Natural killer cell (primary cell): ENCODE data around the gene FEN1. TPM values are rescaled to one million over a fixed set of nuclear protein-coding genes. Genes with fewer than 3 reads are reported as not detected.
A peak's percentile ranks its signal among the peaks of the same experiment; 100 is the strongest.

ENCODE experiments used
- ATAC-seq, 3 donors: fragments of 150-1000 bp in 2 of 3; fragments of 200-7000 bp in 1 of 3; cut with Tn5 transposase; 1 replicate in 1 of 3; 2 replicates in 2 of 3; pipeline ENCODE4 v1.10.0; 2021; ENCODE audit warnings: mild to moderate bottlenecking in 2 of 3, moderate library complexity in 2 of 3
- DNase-seq, 2 donors: peaks; one replicate each; pipeline versions ENCODE4 v3.0.0 to v3.0.0-alpha.2; 2013 to 2021; ENCODE audit warnings: mixed read lengths in 1 of 2
- H3K27ac ChIP-seq: one replicate; pipeline ENCODE4 v1.5.1; 2013; ENCODE audit warnings: mild to moderate bottlenecking, low read length
- H3K27me3 ChIP-seq: one replicate; pipeline ENCODE4 v1.6.1; 2013; ENCODE audit warnings: low read length; ENCODE audit not compliant: control insufficient read depth, insufficient read depth
- H3K36me3 ChIP-seq: one replicate; pipeline ENCODE4 v1.6.1; 2013; ENCODE audit warnings: low read length; ENCODE audit not compliant: control insufficient read depth, insufficient read depth
- H3K4me1 ChIP-seq: one replicate; pipeline ENCODE4 v1.6.1; 2013; ENCODE audit warnings: low read length; ENCODE audit not compliant: control insufficient read depth, insufficient read depth
- H3K4me3 ChIP-seq: one replicate; pipeline ENCODE4 v1.5.1; 2013; ENCODE audit warnings: low read length
- H3K9me3 ChIP-seq: one replicate; pipeline ENCODE4 v1.6.1; 2013; ENCODE audit warnings: low read length; ENCODE audit not compliant: control insufficient read depth, insufficient read depth
- H3K27ac Mint-ChIP-seq, 2 donors: one replicate each; pipeline ENCODE4 v1.8.0; 2022; ENCODE audit warnings: mild to moderate bottlenecking in 2 of 2, mixed read lengths in 2 of 2, moderate library complexity in 1 of 2
- H3K27me3 Mint-ChIP-seq, 2 donors: one replicate each; pipeline ENCODE4 v1.8.0; 2022; ENCODE audit warnings: low read depth in 2 of 2, mixed read lengths in 2 of 2
- H3K36me3 Mint-ChIP-seq: one replicate; pipeline ENCODE4 v1.8.0; 2022; ENCODE audit warnings: mixed read lengths
- H3K4me1 Mint-ChIP-seq, 2 donors: one replicate each; pipeline ENCODE4 v1.8.0; 2022; ENCODE audit warnings: mixed read lengths in 2 of 2
- H3K4me3 Mint-ChIP-seq: one replicate; pipeline ENCODE4 v1.8.0; 2022; ENCODE audit warnings: mild to moderate bottlenecking, moderate library complexity, mixed read lengths
- H3K9me3 Mint-ChIP-seq, 2 donors: one replicate each; pipeline ENCODE4 v1.8.0; 2022; ENCODE audit warnings: mixed read lengths in 2 of 2
- CTCF ChIP-seq: fragments of 200-600 bp; IDR thresholded peaks from one replicate; pipeline ENCODE4 v1.8.0; 2022; ENCODE audit warnings: antibody characterized with exemption
- WGBS: methylation state at CpG from one replicate; pipeline ENCODE4 v1.1.7; 2013; ENCODE audit warnings: missing lambda C conversion rate; ENCODE audit not compliant: insufficient coverage; 5-methylcytosine and 5-hydroxymethylcytosine counted together
- intact Hi-C: fragments of 100-400 bp; cut with micrococcal nuclease; formaldehyde crosslinking; loops from one replicate; pipeline ENCODE4 v1.14.2; 2022
- total RNA-seq, 4 donors: library from RNA; stranded (reverse); fragments of 120-200 nt in 1 of 4; gene quantifications; one replicate each; pipeline versions ENCODE4 v1.2.3 to v1.2.4, GENCODE V29; 2013 to 2022

Gene FEN1
- total RNA-seq, 3 donors from 2014 or later (not counting 1 experiment from before 2014, with no cell fraction given), result 14.2 to 17.8 (median 17.5) TPM

- intact Hi-C loops, result no loop called here
- H3K27ac Mint-ChIP-seq, result no peak overlapping the region
These were observed 26.3 kb upstream of the FEN1 start for GRCh38 chr11:61766353-61766841.

GRCh38 chr11:61768376-61769076 lies 24.2 kb upstream of the FEN1 start:
- Histone ChIP-seq H3K4me1 (peaks cover 12% of the 10 kb centered on the region), H3K4me3 (no peak overlapping the region), H3K27ac (no peak overlapping the region), H3K36me3 (no peaks in the 10 kb centered on the region), H3K27me3 (no peaks in the 10 kb centered on the region), H3K9me3 (no peaks in the 10 kb centered on the region)
- DNase-seq (no peak), ATAC-seq (peak in 1 of 3 donors; percentile 7)
- no peaks in the 10 kb centered on the region for H3K36me3 Mint-ChIP-seq
- WGBS, result 66% methylated on average over 11 of the region's 11 CpGs
- no peak for TF ChIP-seq CTCF
- no peaks in the 10 kb centered on the region for H3K4me1 Mint-ChIP-seq
- no peak overlapping the region for H3K4me3 Mint-ChIP-seq
- H3K27ac Mint-ChIP-seq, result no peak overlapping the region
- H3K9me3 Mint-ChIP-seq, result no peaks in the 10 kb centered on the region
- no peaks in the 10 kb centered on the region for H3K27me3 Mint-ChIP-seq
- intact Hi-C loops, result no loop called here

More at GRCh38 chr11:61766353-61766841, 26.3 kb upstream of the FEN1 start:
- Histone ChIP-seq H3K27me3 (no peaks in the 10 kb centered on the region), H3K36me3 (no peaks in the 10 kb centered on the region), H3K4me1 (peaks cover 3% of the 10 kb centered on the region), H3K4me3 (no peak overlapping the region), H3K9me3 (no peaks in the 10 kb centered on the region), H3K27ac (no peak overlapping the region)
- no peaks in the 10 kb centered on the region for H3K36me3 Mint-ChIP-seq
- DNase-seq (no peak), ATAC-seq (peak in 2 of 3 donors; percentile 28 to 49)
- no peak overlapping the region for H3K4me3 Mint-ChIP-seq
- TF ChIP-seq CTCF, result no peak
- peaks cover 0 to 5% of the 10 kb centered on the region in 2 donors for H3K4me1 Mint-ChIP-seq
- peaks cover 0 to 3% of the 10 kb centered on the region in 2 donors for H3K27me3 Mint-ChIP-seq
- H3K9me3 Mint-ChIP-seq, result no peaks in the 10 kb centered on the region
- WGBS, result 74% methylated on average over 13 of the region's 13 CpGs

GRCh38 chr11:61769169-61769920 lies 23.4 kb upstream of the FEN1 start:
- H3K27me3 Mint-ChIP-seq, result no peaks in the 10 kb centered on the region
- intact Hi-C loops, result no loop called here
- peaks cover 12% of the 10 kb centered on the region for H3K4me1 ChIP-seq
- no peak overlapping the region for H3K27ac ChIP-seq
- no peak overlapping the region for H3K27ac Mint-ChIP-seq
- DNase-seq (no peak), ATAC-seq (no peak)
- H3K27me3 ChIP-seq, result no peaks in the 10 kb centered on the region
- no peaks in the 10 kb centered on the region for H3K9me3 Mint-ChIP-seq
- no peaks in the 10 kb centered on the region for H3K36me3 ChIP-seq
- H3K36me3 Mint-ChIP-seq, result no peaks in the 10 kb centered on the region
- H3K4me3 Mint-ChIP-seq, result no peak overlapping the region
- H3K9me3 ChIP-seq, result no peaks in the 10 kb centered on the region
- no peaks in the 10 kb centered on the region for H3K4me1 Mint-ChIP-seq
- WGBS, result 96% methylated on average over 33 of the region's 33 CpGs
- TF ChIP-seq CTCF, result no peak
- H3K4me3 ChIP-seq, result no peak overlapping the region
